Mesenchymal stem cell (in vitro differentiated cells and primary cell): Measurements from ENCODE around the gene CNGA4.
"Not testable (repeated sequence)": the region's sequence is repeated elsewhere in the genome, so short reads cannot be mapped to it uniquely, and the experiment has no call there.

Experiments used
- DNase-seq: peaks from one replicate; pipeline ENCODE4 v3.0.0-alpha.2; 2013
- H2AFZ ChIP-seq: one replicate; pipeline ENCODE4 v1.6.1; 2013; ENCODE audit warnings: low read depth, mild to moderate bottlenecking, control low read depth, inconsistent platforms, low read length, moderate library complexity
- H2AK5ac ChIP-seq: 2 replicates; pipeline ENCODE4 v1.6.1; 2013; ENCODE audit warnings: low read length, moderate library complexity, mild to moderate bottlenecking, inconsistent platforms; ENCODE audit not compliant: severe bottlenecking
- H2BK120ac ChIP-seq: one replicate; pipeline ENCODE4 v1.6.1; 2013; ENCODE audit warnings: low read depth, mild to moderate bottlenecking, inconsistent platforms, low read length, moderate library complexity
- H2BK12ac ChIP-seq, 2 experiments: one replicate each; pipeline ENCODE4 v1.6.1; 2013; ENCODE audit warnings: inconsistent platforms in 2 of 2, low read length in 2 of 2, mild to moderate bottlenecking in 2 of 2, moderate library complexity in 2 of 2, control low read depth in 1 of 2
- H2BK15ac ChIP-seq: one replicate; pipeline ENCODE4 v1.6.1; 2013; ENCODE audit warnings: mild to moderate bottlenecking, low read depth, inconsistent platforms; ENCODE audit not compliant: poor library complexity, severe bottlenecking
- H2BK5ac ChIP-seq: 2 replicates; pipeline ENCODE4 v1.6.1; 2013; ENCODE audit warnings: low read depth, mild to moderate bottlenecking, low read length, control low read depth, inconsistent platforms; ENCODE audit not compliant: poor library complexity, severe bottlenecking
- H3K14ac ChIP-seq, 2 experiments: one replicate each; pipeline ENCODE4 v1.6.1; 2013; ENCODE audit warnings: inconsistent platforms in 2 of 2, low read length in 2 of 2, control low read depth in 1 of 2, mild to moderate bottlenecking in 1 of 2, moderate library complexity in 1 of 2
- H3K18ac ChIP-seq, 2 experiments: one replicate each; pipeline ENCODE4 v1.6.1; 2013; ENCODE audit warnings: inconsistent platforms in 2 of 2, low read length in 2 of 2, control low read depth in 1 of 2, low read depth in 1 of 2, mild to moderate bottlenecking in 1 of 2
- H3K23ac ChIP-seq, 2 experiments: one replicate each; pipeline ENCODE4 v1.6.1; 2013; ENCODE audit warnings: inconsistent platforms in 2 of 2, low read length in 2 of 2, mild to moderate bottlenecking in 2 of 2, moderate library complexity in 2 of 2, control low read depth in 1 of 2
- H3K27ac ChIP-seq: 2 replicates; pipeline ENCODE4 v1.5.1; 2013; ENCODE audit warnings: mild to moderate bottlenecking, moderate library complexity, low read length, control low read depth, inconsistent platforms; ENCODE audit not compliant: poor library complexity, severe bottlenecking
- H3K27me3 ChIP-seq, 2 experiments: 2 replicates each; pipeline versions ENCODE4 v1.6.1 to v1.7.0; 2013; ENCODE audit warnings: low read length in 2 of 2, mild to moderate bottlenecking in 2 of 2, moderate library complexity in 2 of 2, control low read depth in 1 of 2, inconsistent platforms in 1 of 2; ENCODE audit not compliant: control insufficient read depth in 1 of 2, insufficient read depth in 1 of 2
- H3K36me3 ChIP-seq, 2 experiments: 2 replicates each; pipeline versions ENCODE4 v1.6.1 to v1.7.0; 2013; ENCODE audit warnings: low read length in 2 of 2, control low read depth in 1 of 2, inconsistent platforms in 1 of 2, low read depth in 1 of 2, mild to moderate bottlenecking in 1 of 2; ENCODE audit not compliant: insufficient read depth in 2 of 2, control insufficient read depth in 1 of 2
- H3K4ac ChIP-seq, 2 experiments: one replicate each; pipeline ENCODE4 v1.6.1; 2013; ENCODE audit warnings: inconsistent platforms in 2 of 2, low read length in 2 of 2, mild to moderate bottlenecking in 2 of 2, moderate library complexity in 2 of 2, control low read depth in 1 of 2, low read depth in 1 of 2
- H3K4me1 ChIP-seq: 2 replicates; pipeline ENCODE4 v1.6.1; 2013; ENCODE audit warnings: low read depth, low read length, control low read depth; ENCODE audit not compliant: control insufficient read depth, insufficient read depth
- H3K4me2 ChIP-seq: 2 replicates; pipeline ENCODE4 v1.6.1; 2013; ENCODE audit warnings: low read length, mild to moderate bottlenecking, inconsistent platforms; ENCODE audit not compliant: poor library complexity, severe bottlenecking
- H3K4me3 ChIP-seq, 2 experiments: 2 replicates each; pipeline versions ENCODE4 v1.5.1 to v1.7.0; 2013; ENCODE audit warnings: low read length in 2 of 2, mild to moderate bottlenecking in 2 of 2, control low read depth in 1 of 2, low read depth in 1 of 2; ENCODE audit not compliant: insufficient read depth in 1 of 2
- H3K79me1 ChIP-seq: replicated peaks from 2 replicates; pipeline ENCODE4 v1.6.1; 2013; ENCODE audit warnings: mild to moderate bottlenecking, control low read depth, low read length, inconsistent platforms; ENCODE audit not compliant: poor library complexity, severe bottlenecking
- H3K9ac ChIP-seq: 2 replicates; pipeline ENCODE4 v1.7.0; 2013; ENCODE audit warnings: mild to moderate bottlenecking, low read length, moderate library complexity
- H3K9me3 ChIP-seq: 2 replicates; pipeline ENCODE4 v1.7.0; 2013; ENCODE audit warnings: mild to moderate bottlenecking, low read length; ENCODE audit not compliant: control insufficient read depth
- H4K8ac ChIP-seq: one replicate; pipeline ENCODE4 v1.6.1; 2013; ENCODE audit warnings: inconsistent platforms, mild to moderate bottlenecking, low read length, moderate library complexity
- H4K91ac ChIP-seq: one replicate; pipeline ENCODE4 v1.6.1; 2013; ENCODE audit warnings: mild to moderate bottlenecking, low read length, inconsistent platforms
- WGBS: methylation state at CpG from one replicate; pipeline ENCODE4 v1.1.7; 2013; ENCODE audit warnings: mixed read lengths; 5-methylcytosine and 5-hydroxymethylcytosine counted together

Gene CNGA4

DNA sequence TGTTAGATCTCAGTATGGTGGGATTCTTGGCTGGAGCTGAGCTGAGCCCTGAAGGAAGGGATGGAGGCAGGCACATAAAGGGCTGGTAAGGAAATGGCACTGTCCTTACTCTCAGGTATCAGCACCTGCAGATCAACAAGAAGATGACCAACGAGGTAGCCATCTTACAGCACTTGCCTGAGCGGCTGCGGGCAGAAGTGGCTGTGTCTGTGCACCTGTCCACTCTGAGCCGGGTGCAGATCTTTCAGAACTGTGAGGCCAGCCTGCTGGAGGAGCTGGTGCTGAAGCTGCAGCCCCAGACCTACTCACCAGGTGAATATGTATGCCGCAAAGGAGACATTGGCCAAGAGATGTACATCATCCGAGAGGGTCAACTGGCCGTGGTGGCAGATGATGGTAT is 2.4 kb downstream of the CNGA4 start:
- H4K91ac ChIP-seq: no peak overlapping the region

DNA sequence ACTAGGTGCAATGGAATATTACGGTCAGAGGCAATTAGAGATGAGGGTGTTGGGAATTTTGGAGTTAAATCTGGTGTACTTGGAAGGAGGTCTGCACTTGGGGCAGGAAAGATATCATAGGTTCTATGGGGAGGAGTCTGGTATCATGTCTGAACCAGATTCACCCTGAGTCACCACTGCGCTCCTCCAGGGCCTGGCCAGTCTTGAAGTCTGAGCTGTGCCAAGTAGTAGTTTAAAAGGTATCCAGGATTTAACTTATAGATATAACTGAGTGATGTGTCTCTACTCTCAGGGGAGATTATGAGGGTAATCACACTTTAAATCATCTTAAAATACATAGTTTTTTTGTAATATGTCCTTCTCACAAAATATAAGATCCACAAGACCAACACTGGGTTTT is 6.6 kb downstream of the CNGA4 start:
- Histone ChIP-seq H2AFZ (no peak overlapping the region), H3K9me3 (no peaks in the 10 kb centered on the region), H4K91ac (no peak overlapping the region), H4K8ac (no peak overlapping the region), H3K18ac (no peak overlapping the region), H3K36me3 (no peaks in the 10 kb centered on the region), H3K4ac (no peak overlapping the region), H3K27me3 (peaks cover 0 to 36% of the 10 kb centered on the region in 2 experiments), H3K4me2 (no peak overlapping the region), H3K14ac (no peak overlapping the region), H3K23ac (no peak overlapping the region), H3K9ac (no peak overlapping the region), H3K4me1 (no peaks in the 10 kb centered on the region), H3K79me1 (no peaks in the 10 kb centered on the region), H3K27ac (no peak overlapping the region), H2BK5ac (no peak overlapping the region), H2AK5ac (no peak overlapping the region), H3K4me3 (no peak overlapping the region), H2BK15ac (no peak overlapping the region), H2BK120ac (no peak overlapping the region), H2BK12ac (no peak overlapping the region)
- DNase-seq: no peak
- 100% methylated on average over 2 of the region's 2 CpGs for WGBS

More for the DNA sequence above, 2.4 kb downstream of the CNGA4 start:
- H3K18ac ChIP-seq: no peak overlapping the region
- H3K27ac ChIP-seq: no peak overlapping the region
- no peak for DNase-seq
- H2BK12ac ChIP-seq: no peak overlapping the region
- no peak overlapping the region for H2BK120ac ChIP-seq
- no peaks in the 10 kb centered on the region for H3K9me3 ChIP-seq
- no peaks in the 10 kb centered on the region for H3K79me1 ChIP-seq
- H3K4ac ChIP-seq: no peak overlapping the region
- no peak overlapping the region for H3K4me3 ChIP-seq
- H4K8ac ChIP-seq: no peak overlapping the region
- H2AFZ ChIP-seq: no peak overlapping the region
- no peak overlapping the region for H3K14ac ChIP-seq
- H2AK5ac ChIP-seq: no peak overlapping the region
- no peaks in the 10 kb centered on the region for H3K4me1 ChIP-seq
- H3K9ac ChIP-seq: no peak overlapping the region
- H2BK15ac ChIP-seq: no peak overlapping the region
- H3K27me3 ChIP-seq: peaks cover 0 to 50% of the 10 kb centered on the region in 2 experiments
- H3K4me2 ChIP-seq: no peak overlapping the region
- 82% methylated on average over 7 of the region's 7 CpGs for WGBS
- no peak overlapping the region for H3K23ac ChIP-seq
- H3K36me3 ChIP-seq: no peaks in the 10 kb centered on the region
- no peak overlapping the region for H2BK5ac ChIP-seq

DNA sequence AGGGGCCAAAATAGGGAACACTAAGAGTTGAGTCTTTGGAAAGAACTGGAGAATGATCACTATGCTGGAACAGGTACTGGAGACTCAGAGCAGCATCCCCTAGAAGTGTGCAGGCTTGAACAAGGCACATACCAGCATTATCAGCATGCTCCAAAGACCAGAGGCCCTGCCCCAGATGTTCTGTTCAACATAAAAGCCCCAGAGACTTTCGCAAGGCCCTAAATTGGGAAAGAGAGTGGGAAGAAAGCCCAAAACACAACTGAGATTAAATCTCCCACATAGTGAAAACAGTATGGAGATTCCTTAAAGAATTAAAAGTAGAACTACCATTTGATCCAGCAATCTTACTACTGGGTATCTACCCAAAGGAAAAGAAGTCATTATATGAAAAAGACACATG is 9.4 kb downstream of the CNGA4 start:
- Histone ChIP-seq H3K18ac (no peak overlapping the region), H4K91ac (no peak overlapping the region), H3K4ac (no peak overlapping the region), H2AK5ac (no peak overlapping the region), H3K36me3 (no peaks in the 10 kb centered on the region), H3K27ac (no peak overlapping the region), H3K79me1 (no peaks in the 10 kb centered on the region), H4K8ac (no peak overlapping the region), H3K23ac (no peak overlapping the region), H2AFZ (no peak overlapping the region), H2BK120ac (no peak overlapping the region), H2BK15ac (no peak overlapping the region), H3K4me2 (no peak overlapping the region), H3K9ac (no peak overlapping the region), H3K9me3 (no peaks in the 10 kb centered on the region), H2BK5ac (no peak overlapping the region), H2BK12ac (no peak overlapping the region), H3K14ac (no peak overlapping the region), H3K4me3 (no peak overlapping the region), H3K27me3 (peaks cover 0 to 15% of the 10 kb centered on the region in 2 experiments), H3K4me1 (peaks cover 3% of the 10 kb centered on the region)
- DNase-seq: peak; percentile 22
- no CpG with 5 or more reads among the region's 1 CpG for WGBS

DNA sequence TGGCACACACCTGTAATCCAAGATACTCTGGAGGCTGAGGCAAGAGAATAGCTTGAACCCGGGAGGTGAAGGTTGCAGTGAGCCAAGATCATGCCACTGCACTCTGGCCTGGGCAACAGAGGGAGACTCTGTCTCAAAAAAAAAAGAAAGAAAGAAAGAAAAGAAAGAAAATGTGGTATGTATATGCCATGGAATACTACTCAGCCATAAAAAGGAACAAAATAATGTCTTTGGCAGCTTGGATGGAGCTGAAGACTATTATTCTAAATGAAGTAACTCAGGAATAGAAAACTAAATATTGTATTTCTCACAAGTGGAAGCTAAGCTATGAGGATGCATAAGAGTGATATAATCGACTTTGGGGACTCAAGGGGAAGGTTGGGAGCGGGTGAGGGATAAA is 10.0 kb downstream of the CNGA4 start:
- H2BK12ac ChIP-seq, H3K23ac ChIP-seq, H4K8ac ChIP-seq, H4K91ac ChIP-seq, H3K4me2 ChIP-seq, H3K4me1 ChIP-seq, H2AFZ ChIP-seq, H3K14ac ChIP-seq, H2BK120ac ChIP-seq, H3K4ac ChIP-seq, H3K9me3 ChIP-seq, H3K27me3 ChIP-seq, H3K18ac ChIP-seq, H2AK5ac ChIP-seq, H3K27ac ChIP-seq, H3K79me1 ChIP-seq, H2BK5ac ChIP-seq, H3K9ac ChIP-seq, DNase-seq, H3K36me3 ChIP-seq, H2BK15ac ChIP-seq, H3K4me3 ChIP-seq: not testable (repeated sequence)
- WGBS: 83% methylated on average over 3 of the region's 3 CpGs
